EL (cell line): ENCODE results near the gene CLMN.
A peak's percentile ranks its signal among the peaks of the same experiment; 100 is the strongest.

Source experiments
- DNase-seq: peaks from one replicate; pipeline ENCODE4 v3.0.0-alpha.2; 2016

Gene CLMN

DNA sequence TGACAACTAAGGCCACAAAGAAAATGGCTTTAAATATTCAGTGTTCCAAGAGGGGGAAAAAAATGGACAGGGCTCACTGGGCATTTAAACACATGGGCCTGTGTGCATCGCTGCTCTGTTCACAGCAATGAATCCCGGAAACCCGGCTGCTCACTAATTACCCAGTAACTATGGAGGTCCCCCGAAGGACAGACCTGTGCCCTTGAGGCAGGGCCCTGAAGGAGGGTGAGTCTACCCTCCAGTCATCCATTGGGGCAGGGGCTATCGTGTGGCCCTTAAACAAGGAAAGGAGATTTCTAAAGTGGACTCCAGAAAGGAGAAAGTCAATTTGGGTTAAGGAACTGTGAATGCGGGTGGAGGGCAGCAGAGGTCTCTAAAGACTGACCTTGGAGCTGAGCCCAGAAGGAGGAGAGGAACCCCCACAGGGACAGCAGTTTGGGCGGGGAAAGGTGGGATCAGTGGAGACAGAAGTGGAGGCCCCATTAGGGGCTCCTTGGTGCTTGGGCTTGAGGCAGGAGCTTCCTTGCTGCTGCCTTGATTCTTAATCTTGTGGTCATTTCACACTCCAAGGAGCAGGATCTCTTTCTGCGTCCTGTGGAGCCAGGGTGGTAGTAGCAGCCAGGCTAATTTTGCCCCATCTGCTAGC, 1.4 kb upstream of the CLMN start:
- no peak for DNase-seq

GRCh38 chr14:95320078-95320895, 579 bp upstream of the CLMN start:
- no peak for DNase-seq

GRCh38 chr14:95318399-95319311, 1.1 kb downstream of the CLMN start:
- no peak for DNase-seq

- DNase-seq, result no peak
These were observed 1.8 kb downstream of the CLMN start for GRCh38 chr14:95317817-95318343.

DNA sequence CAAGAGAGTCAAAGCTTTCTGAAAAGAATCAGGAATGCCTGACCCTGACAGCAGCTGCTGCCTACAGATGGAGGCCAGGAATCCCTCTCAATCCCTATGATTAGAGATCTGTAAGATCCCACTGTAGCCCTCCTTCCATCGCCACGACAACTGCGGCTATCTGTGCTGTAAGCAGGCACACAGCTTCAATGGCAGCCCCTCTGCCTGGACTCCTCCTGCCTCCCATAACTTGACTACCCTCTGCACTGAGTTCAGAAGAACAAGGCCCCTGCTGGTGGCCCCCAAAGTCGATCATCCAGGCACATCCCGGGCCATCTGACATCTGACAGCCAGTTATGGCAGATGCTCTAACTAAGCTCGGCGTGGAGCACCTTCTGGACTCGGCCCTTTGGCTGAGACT, 2.9 kb downstream of the CLMN start:
- DNase-seq, result no peak

- no peak for DNase-seq
These were observed 4.1 kb downstream of the CLMN start for GRCh38 chr14:95315579-95315978.

- DNase-seq, result no peak
These were observed 4.6 kb downstream of the CLMN start for GRCh38 chr14:95315156-95315555.

DNA sequence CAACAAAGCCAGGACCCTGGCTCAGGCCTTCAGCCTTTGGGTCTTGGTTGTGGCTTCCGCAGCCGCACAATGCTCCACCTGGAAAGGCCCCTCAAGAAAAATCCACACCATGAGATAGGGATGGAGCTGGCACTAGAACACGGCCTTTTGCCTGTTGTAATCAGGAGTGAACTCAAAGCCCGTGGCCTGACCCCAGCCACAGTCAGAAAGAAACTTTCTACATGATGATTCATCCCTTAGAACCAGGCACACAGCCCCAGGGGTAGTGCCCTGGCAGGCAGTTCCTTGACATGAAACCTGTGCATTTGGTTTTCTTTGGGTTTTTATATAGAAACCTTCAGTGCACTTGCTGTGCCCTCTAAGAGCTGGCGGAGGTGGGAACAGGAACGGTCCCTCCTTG, 5.1 kb downstream of the CLMN start:
- peak; percentile 58 for DNase-seq

GRCh38 chr14:95313707-95314106, 6.0 kb downstream of the CLMN start:
- peak; percentile 41 for DNase-seq

GRCh38 chr14:95313190-95313589, 6.5 kb downstream of the CLMN start:
- DNase-seq, result no peak

- no peak for DNase-seq
These were observed 7.4 kb downstream of the CLMN start for GRCh38 chr14:95312311-95312710.

- peak; percentile 41 for DNase-seq
These were observed 8.0 kb downstream of the CLMN start for GRCh38 chr14:95311752-95312151.

DNA sequence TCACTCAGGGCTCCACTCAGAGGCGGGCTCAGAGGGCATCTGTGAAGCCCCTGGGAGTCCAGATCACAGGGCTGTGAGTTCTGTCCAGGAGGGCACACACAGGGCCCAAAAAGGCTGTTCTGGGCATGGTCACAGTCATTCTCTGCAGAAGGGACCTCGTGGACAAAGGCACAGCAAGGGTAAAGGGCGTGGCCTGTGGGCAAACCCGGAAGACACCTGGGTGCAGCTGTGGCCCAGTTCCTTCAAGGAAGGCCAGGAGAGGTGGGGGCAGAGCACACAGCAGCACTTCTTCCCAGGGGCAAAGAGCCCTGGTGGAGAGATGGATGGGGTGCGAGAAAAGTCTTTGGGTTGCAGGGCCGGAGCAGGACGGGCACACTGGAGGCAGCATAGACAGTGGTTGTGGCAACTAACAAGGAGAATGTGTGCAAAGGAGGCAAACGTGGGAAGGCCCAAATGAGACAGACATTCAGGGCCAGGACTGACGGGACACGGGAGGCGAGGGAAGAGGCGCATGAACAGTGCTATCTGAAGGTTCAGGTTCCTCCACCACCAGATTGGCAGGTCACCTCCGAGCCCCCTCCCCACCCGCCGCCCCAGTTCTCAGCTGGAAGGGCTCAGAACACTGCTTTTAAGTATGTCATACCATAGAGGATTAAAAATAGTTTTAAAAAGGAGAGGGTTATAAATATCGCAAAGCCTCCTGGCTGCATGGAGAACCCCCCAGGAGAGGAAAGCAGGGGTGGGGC, 8.9 kb downstream of the CLMN start:
- no peak for DNase-seq

GRCh38 chr14:95309261-95310051, 10.3 kb downstream of the CLMN start:
- DNase-seq, result no peak

- DNase-seq, result no peak
These were observed 11.6 kb downstream of the CLMN start for GRCh38 chr14:95308073-95308472.

- no peak for DNase-seq
These were observed 12.2 kb downstream of the CLMN start for GRCh38 chr14:95307402-95308041.

DNA sequence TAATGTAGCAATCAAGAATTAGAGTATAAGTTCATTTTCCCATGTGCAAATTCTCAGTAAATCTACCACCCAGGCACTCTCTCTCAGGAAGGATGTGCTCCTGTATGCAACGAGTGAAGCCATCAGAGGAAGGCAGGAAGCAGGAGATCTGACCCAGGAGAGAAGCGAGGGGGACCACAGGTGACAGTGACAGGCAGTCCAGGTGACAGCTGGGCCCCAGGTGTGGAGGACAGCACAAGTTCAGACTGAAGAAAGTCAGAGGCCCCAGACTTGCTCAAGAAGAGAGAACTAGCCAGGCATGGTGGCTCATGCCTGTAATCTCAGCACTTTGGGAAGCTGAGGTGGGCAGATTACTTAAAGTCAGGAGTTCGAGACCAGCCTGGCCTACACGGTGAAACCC, 13.8 kb downstream of the CLMN start:
- no peak for DNase-seq

GRCh38 chr14:95305145-95305544, 14.6 kb downstream of the CLMN start:
- DNase-seq, result no peak

DNA sequence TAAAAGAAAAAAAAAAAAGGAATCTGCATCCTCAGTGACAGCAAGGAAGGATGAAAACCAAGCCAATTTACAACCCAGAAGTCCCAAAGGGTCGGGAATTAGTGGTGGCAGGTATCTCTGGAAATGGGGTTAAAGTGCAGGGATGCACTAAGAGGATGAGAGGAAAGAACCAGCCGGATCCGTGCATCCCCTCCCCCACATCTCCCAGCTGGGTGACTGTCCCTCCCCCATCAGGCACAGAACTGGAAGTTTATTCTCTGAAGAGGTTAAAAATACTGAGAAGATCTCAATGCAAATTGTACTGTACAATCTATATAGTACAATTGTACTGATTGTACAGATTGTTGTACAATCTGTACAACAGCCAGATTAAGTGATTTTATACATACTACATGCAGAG, 15.4 kb downstream of the CLMN start:
- no peak for DNase-seq

- DNase-seq, result no peak
These were observed 16.2 kb downstream of the CLMN start for GRCh38 chr14:95303552-95303951.
